Esophagus squamous epithelium (tissue), 5 donors: Measurements from ENCODE around the gene RGS12. TPM values are rescaled to one million over a fixed set of nuclear protein-coding genes. Genes with fewer than 3 reads are reported as not detected.

ENCODE experiments used
- DNase-seq: peaks from one replicate; lab custom pipeline; 2025; lab: John Stamatoyannopoulos, UW
- H3K27ac ChIP-seq, 4 donors: fragments of 200-600 bp; sonication (generic); one replicate each; pipeline ENCODE4 v1.5.1; 2016 to 2019; ENCODE audit warnings: mild to moderate bottlenecking in 1 of 4
- H3K27me3 ChIP-seq, 4 donors: fragments of 200-600 bp; sonication (generic); 1 replicate in 3 of 4; 2 replicates in 1 of 4; pipeline versions ENCODE4 v1.5.1 to v1.6.0; 2017 to 2021; ENCODE audit warnings: antibody characterized with exemption in 1 of 4
- H3K36me3 ChIP-seq, 3 donors: fragments of 200-600 bp; sonication (generic); one replicate each; pipeline ENCODE4 v1.5.1; 2016 to 2019
- H3K4me1 ChIP-seq, 3 donors: fragments of 200-600 bp; sonication (generic); one replicate each; pipeline ENCODE4 v1.5.1; 2017 to 2019
- H3K4me3 ChIP-seq, 4 donors: fragments of 200-600 bp; sonication (generic); 1 replicate in 3 of 4; 2 replicates in 1 of 4; pipeline ENCODE4 v1.5.1; 2016 to 2019; ENCODE audit warnings: mild to moderate bottlenecking in 2 of 4, moderate library complexity in 1 of 4
- H3K9me3 ChIP-seq, 3 donors: fragments of 200-600 bp; sonication (generic); one replicate each; pipeline ENCODE4 v1.5.1; 2016 to 2019
- POLR2A ChIP-seq, 4 donors: fragments of 450-650 bp; IDR thresholded peaks; one replicate each; pipeline ENCODE4 v1.6.1; 2017; ENCODE audit warnings: antibody characterized with exemption in 4 of 4, mild to moderate bottlenecking in 4 of 4, moderate library complexity in 3 of 4
- WGBS, 2 donors: methylation state at CpG; one replicate each; pipeline ENCODE4 v1.1.5; 2018; 5-methylcytosine and 5-hydroxymethylcytosine counted together
- intact Hi-C: fragments of 100-400 bp; cut with DNase I; formaldehyde crosslinking; loops from one replicate; pipeline ENCODE4 v1.15.0; 2022
- total RNA-seq, 4 donors: library from RNA; depleted of rRNA; stranded (reverse); fragments of >200 nt; gene quantifications; one replicate each; pipeline ENCODE4 v1.1.0, GENCODE V29; 2016
- TF ChIP-seq, protein P1 (sequence below), 6 experiments: fragments of 450-650 bp in 4 of 6; fragments of 200-600 bp in 2 of 6; sonication (generic) in 2 of 6; IDR thresholded peaks; one replicate each; pipeline ENCODE4 v1.5.1; 2016 to 2019; ENCODE audit warnings: antibody characterized with exemption in 6 of 6, mild to moderate bottlenecking in 4 of 6, moderate library complexity in 4 of 6
- donor health status: DM: yes; HTN: yes; CAD: no.

The RGS12 gene
- total RNA-seq, 4 donors from 2014 or later, result 39.0 to 74.7 (median 69.9) TPM

DNA sequence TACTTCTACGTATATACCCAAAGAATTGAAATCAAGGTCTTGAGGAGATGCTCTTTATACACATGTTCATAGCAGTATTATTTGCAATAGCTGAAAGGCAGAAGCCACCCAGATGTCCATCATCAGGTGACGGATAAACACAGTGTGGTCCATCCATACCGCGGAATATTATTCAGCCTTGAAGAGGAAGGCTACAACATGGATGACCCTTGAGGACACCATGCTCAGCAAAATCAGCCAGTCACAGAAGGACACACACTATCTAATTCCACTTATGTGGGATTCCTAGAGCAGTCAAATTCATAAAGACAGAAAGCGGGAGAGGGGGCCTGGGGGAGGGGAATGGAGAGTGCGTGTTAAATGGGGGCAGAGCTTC lies 44.5 kb downstream of the RGS12 start:
- H3K4me1 ChIP-seq, result peaks cover 5 to 37% (median 6%) of the 10 kb centered on the region in 3 donors
- H3K27me3 ChIP-seq, result no peaks in the 10 kb centered on the region
- DNase-seq, result no peak
- H3K9me3 ChIP-seq, result no peaks in the 10 kb centered on the region
- H3K4me3 ChIP-seq, result no peak overlapping the region
- H3K27ac ChIP-seq, result no peak overlapping the region
- TF ChIP-seq, protein P1, sequence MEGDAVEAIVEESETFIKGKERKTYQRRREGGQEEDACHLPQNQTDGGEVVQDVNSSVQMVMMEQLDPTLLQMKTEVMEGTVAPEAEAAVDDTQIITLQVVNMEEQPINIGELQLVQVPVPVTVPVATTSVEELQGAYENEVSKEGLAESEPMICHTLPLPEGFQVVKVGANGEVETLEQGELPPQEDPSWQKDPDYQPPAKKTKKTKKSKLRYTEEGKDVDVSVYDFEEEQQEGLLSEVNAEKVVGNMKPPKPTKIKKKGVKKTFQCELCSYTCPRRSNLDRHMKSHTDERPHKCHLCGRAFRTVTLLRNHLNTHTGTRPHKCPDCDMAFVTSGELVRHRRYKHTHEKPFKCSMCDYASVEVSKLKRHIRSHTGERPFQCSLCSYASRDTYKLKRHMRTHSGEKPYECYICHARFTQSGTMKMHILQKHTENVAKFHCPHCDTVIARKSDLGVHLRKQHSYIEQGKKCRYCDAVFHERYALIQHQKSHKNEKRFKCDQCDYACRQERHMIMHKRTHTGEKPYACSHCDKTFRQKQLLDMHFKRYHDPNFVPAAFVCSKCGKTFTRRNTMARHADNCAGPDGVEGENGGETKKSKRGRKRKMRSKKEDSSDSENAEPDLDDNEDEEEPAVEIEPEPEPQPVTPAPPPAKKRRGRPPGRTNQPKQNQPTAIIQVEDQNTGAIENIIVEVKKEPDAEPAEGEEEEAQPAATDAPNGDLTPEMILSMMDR (IDR thresholded peaks at IDR 0.05), result no peak
- TF ChIP-seq POLR2A (IDR thresholded peaks at IDR 0.05), result no peak
- H3K36me3 ChIP-seq, result no peaks in the 10 kb centered on the region
- 91 to 97% methylated on average over 6 of the region's 6 CpGs for WGBS, 2 donors
- intact Hi-C loops, result no loop called here

GRCh38 chr4:3337811-3338210 lies 45.0 kb downstream of the RGS12 start:
- Histone ChIP-seq H3K36me3 (no peaks in the 10 kb centered on the region), H3K4me1 (peaks cover 5 to 41% (median 6%) of the 10 kb centered on the region in 3 donors), H3K4me3 (no peak overlapping the region), H3K9me3 (no peaks in the 10 kb centered on the region), H3K27me3 (no peaks in the 10 kb centered on the region), H3K27ac (no peak overlapping the region)
- 60 to 65% methylated on average over 8 of the region's 8 CpGs for WGBS, 2 donors
- DNase-seq, result no peak
- no peak for TF ChIP-seq POLR2A (IDR thresholded peaks at IDR 0.05)
- TF ChIP-seq, protein P1 (IDR thresholded peaks at IDR 0.05), result no peak
- intact Hi-C loops, result no loop called here

DNA sequence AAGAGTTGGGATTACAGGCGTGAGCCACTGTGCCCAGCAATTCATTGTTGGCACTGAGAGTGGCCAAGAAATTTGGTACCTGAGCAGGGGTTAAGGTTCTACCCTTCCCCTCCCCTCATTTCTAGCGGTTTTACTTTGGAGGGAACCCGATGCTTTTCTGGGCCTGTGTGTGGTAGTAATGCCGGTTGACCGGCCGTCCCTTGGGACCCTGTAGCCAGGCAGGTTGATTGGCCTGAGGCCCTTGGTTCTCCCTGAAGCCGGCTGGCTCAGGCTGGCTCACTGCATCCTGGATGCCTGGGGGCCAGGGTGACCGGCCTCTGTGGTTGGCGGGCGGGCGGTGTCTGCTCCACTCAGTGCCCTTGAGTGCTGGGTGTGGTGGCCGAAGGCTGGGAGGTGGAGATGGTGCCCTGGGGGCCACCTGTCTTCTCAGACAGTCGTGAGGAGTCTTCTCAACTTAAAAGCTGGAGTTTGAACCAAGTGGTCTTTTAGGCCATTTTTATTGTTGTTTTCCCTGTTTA lies 45.6 kb downstream of the RGS12 start:
- Histone ChIP-seq H3K27ac (no peak overlapping the region), H3K9me3 (no peaks in the 10 kb centered on the region), H3K4me1 (peaks cover 5 to 43% (median 6%) of the 10 kb centered on the region in 3 donors), H3K27me3 (no peaks in the 10 kb centered on the region), H3K4me3 (no peak overlapping the region), H3K36me3 (peaks cover 0 to 5% (median 0%) of the 10 kb centered on the region in 3 donors)
- WGBS, 2 donors, result 86 to 89% methylated on average over 7 of the region's 13 CpGs
- no peak for DNase-seq
- TF ChIP-seq, protein P1 (IDR thresholded peaks at IDR 0.05), result no peak
- TF ChIP-seq POLR2A (IDR thresholded peaks at IDR 0.05), result no peak
- intact Hi-C loops, result no loop called here

- peaks cover 0 to 12% (median 0%) of the 10 kb centered on the region in 3 donors for H3K36me3 ChIP-seq
- H3K9me3 ChIP-seq, result no peaks in the 10 kb centered on the region
- no peak for TF ChIP-seq POLR2A (IDR thresholded peaks at IDR 0.05)
- TF ChIP-seq, protein P1 (IDR thresholded peaks at IDR 0.05), result no peak
- 86 to 90% methylated on average over 7 to 10 of the region's 10 CpGs for WGBS, 2 donors
- no peak overlapping the region for H3K27ac ChIP-seq
- intact Hi-C loops, result no loop called here
- H3K4me3 ChIP-seq, result no peak overlapping the region
- H3K27me3 ChIP-seq, result no peaks in the 10 kb centered on the region
- H3K4me1 ChIP-seq, result peaks cover 5 to 43% (median 6%) of the 10 kb centered on the region in 3 donors
- DNase-seq, result no peak
Observed at GRCh38 chr4:3338976-3339531, 46.2 kb downstream of the RGS12 start.

DNA sequence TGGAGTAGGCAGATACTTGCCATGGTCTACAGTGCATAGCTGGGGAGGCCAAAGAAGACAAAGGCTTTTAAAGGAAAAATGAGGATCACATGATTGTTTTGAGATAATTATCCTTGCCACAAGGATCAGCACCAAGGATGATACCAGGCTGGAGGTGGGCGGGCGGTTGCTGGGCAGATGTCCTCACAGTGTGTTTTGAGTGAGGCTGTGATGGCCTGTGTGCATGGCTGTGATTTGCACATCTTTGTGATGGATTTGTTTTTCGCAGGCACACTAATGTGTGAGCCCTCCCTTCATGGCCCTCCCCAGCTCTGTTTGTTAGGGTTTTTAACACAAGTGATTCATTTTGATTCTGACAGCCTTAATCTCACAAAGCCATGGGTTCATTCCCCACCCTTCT lies 46.8 kb downstream of the RGS12 start:
- no peak overlapping the region for H3K4me3 ChIP-seq
- WGBS, 2 donors, result 88 to 92% methylated on average over 3 of the region's 3 CpGs
- H3K36me3 ChIP-seq, result peaks cover 0 to 14% (median 0%) of the 10 kb centered on the region in 3 donors
- H3K4me1 ChIP-seq, result peaks cover 5 to 43% (median 6%) of the 10 kb centered on the region in 3 donors
- no peaks in the 10 kb centered on the region for H3K9me3 ChIP-seq
- DNase-seq, result no peak
- no peak for TF ChIP-seq POLR2A (IDR thresholded peaks at IDR 0.05)
- TF ChIP-seq, protein P1 (IDR thresholded peaks at IDR 0.05), result no peak
- intact Hi-C loops, result no loop called here
- H3K27ac ChIP-seq, result no peak overlapping the region
- no peaks in the 10 kb centered on the region for H3K27me3 ChIP-seq
